GM19328 (cell line): ENCODE results near the gene RNASEH2B.

Experiments
- ATAC-seq: cut with Tn5 transposase; IDR thresholded peaks from one replicate; pipeline ENCODE4 v1.9.1; 2021; ENCODE audit warnings: mild to moderate bottlenecking, moderate library complexity; ENCODE audit not compliant: unreplicated experiment

RNASEH2B gene

GRCh38 chr13:50909605-50910484 lies at the start of gene RNASEH2B:
Gene RNASEH2B (plus strand): TSS chr13:50909791. CDS start chr13:50910077, 286 bp downstream.
- peak; percentile 64 for ATAC-seq

- no peak for ATAC-seq
These were observed 45.1 kb upstream of the RNASEH2B start for GRCh38 chr13:50864492-50864891.

- no peak for ATAC-seq
These were observed 42.6 kb upstream of the RNASEH2B start for GRCh38 chr13:50866817-50867636.

GRCh38 chr13:50867637-50867945 lies 42.0 kb upstream of the RNASEH2B start:
- no peak for ATAC-seq

GRCh38 chr13:50871405-50871804 lies 38.2 kb upstream of the RNASEH2B start:
- ATAC-seq = no peak

- ATAC-seq = no peak
These were observed 36.1 kb upstream of the RNASEH2B start for GRCh38 chr13:50873467-50873866.

GRCh38 chr13:50873991-50874390 lies 35.6 kb upstream of the RNASEH2B start:
- no peak for ATAC-seq

GRCh38 chr13:50882816-50883435 lies 26.7 kb upstream of the RNASEH2B start:
- no peak for ATAC-seq

GRCh38 chr13:50883728-50884127 lies 25.9 kb upstream of the RNASEH2B start:
- no peak for ATAC-seq

- ATAC-seq = no peak
These were observed 25.3 kb upstream of the RNASEH2B start for GRCh38 chr13:50884265-50884664.

GRCh38 chr13:50887151-50887550 lies 22.4 kb upstream of the RNASEH2B start:
- ATAC-seq = no peak

- no peak for ATAC-seq
These were observed 21.2 kb upstream of the RNASEH2B start for GRCh38 chr13:50888362-50888761.

GRCh38 chr13:50889317-50889716 lies 20.3 kb upstream of the RNASEH2B start:
- no peak for ATAC-seq

GRCh38 chr13:50891206-50891605 lies 18.4 kb upstream of the RNASEH2B start:
- ATAC-seq = no peak

- no peak for ATAC-seq
These were observed 17.2 kb upstream of the RNASEH2B start for GRCh38 chr13:50892210-50892944.

GRCh38 chr13:50893211-50893852 lies 16.3 kb upstream of the RNASEH2B start:
- ATAC-seq = peak; percentile 73

- ATAC-seq = no peak
These were observed 15.6 kb upstream of the RNASEH2B start for GRCh38 chr13:50894012-50894411.

- ATAC-seq = no peak
These were observed 15.1 kb upstream of the RNASEH2B start for GRCh38 chr13:50894504-50894903.

GRCh38 chr13:50898338-50898737 lies 11.3 kb upstream of the RNASEH2B start:
- no peak for ATAC-seq

GRCh38 chr13:50901701-50902100 lies 7.9 kb upstream of the RNASEH2B start:
- no peak for ATAC-seq
